ENCODE data around the gene MLLT3.
A peak's percentile ranks its signal among the peaks of the same experiment; 100 is the strongest.

Gene MLLT3

GRCh38 chr9:20624201-20625002, 2.1 kb upstream of the MLLT3 start:
- DNase-seq: peak; percentile 54

DNA sequence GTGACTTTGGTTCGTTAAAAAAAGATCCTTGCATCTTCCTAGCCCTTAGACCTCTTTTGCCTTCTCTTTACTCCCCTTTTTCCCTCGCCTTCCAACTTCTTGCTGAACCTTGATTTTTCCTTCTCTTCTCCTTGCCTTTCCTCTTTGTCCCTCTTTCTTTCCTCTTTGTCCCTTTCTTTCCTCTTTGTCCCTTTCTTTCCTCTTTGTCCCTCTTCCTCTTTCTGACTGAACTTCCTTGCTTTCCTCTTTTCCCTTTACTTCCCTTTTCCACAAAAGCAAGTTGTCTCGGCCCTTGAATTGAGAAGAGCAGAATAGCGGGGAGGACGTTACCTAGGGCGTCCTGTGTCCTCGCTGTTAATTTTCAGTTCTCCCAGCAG, 1.4 kb upstream of the MLLT3 start:
- no peak for DNase-seq

DNA sequence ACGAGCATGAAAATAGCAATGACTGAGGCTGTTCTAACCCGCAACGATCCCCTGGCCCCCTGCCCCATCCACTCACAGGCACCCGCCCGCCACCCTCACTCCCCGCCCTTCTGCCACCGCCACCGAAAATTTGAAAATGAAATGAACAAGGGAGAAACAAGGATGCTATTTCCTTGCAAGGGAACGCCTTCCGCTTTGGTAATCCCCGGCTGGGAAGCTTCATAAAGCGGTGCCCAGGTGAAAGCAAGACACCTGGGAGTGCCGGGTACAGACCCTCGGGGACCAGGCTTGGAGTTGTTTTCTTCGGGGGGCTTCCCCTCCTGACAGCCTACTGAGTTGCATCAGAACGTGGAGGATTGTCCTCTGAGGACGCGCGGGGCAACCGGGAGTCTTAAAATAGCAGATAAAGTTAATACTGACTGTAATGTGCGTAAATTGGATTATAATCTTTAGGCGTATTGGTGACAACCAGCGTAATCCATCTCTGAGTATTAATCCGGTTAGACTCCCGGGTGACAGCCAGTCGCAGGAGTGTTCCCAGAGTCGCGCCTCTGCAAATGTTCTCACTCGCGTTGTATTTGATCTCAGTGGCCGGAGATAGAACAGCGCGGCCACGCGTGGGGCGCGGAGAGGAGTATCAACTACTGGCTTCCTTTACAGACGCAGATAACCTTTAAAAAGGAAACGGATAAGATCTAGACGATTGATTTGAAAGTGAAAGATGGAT, 885 bp upstream of the MLLT3 start:
- no peak for DNase-seq

DNA sequence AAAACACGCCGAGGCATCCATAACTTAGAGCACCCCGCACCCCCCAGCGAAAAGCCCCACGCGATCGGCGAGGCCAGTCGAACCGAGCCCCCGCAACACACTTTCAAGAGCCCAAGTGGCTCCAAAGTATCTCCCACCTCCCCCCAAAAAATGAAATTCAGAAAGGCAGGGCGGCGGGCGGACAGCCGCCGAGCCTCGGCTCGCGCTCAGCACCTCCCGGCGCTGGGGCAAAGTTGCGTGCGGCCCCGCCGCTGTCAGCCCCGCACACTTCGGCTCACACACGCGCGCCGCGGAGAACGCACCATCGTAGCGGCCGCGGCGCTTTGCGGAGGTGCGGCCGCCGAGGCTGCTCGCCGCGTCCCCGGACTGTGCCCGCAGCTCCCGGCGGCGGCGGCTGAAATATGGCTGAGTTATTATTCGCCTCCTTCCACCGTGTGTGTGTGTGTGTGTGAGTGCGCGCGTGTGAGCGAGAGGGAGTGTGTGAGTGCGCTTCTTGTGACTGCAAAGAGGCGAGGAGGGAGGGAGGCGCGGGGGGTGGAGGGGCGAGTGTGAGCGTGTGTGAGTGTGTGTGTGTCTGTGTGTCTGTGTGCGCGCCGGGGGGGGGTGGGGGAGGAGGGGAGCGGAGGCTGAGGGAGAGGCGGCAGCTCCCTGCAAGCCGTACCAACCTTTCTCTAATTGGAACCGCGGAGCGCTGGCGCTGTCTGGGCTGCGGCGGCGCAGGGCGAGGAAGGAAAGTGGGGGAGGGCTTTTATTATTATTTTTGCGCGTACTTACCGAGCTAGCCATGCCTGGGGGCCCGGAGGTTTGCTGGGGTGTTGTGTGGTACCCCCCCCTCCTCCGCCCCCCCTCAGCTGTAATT, 599 bp downstream of the MLLT3 start:
- no peak for DNase-seq

DNA sequence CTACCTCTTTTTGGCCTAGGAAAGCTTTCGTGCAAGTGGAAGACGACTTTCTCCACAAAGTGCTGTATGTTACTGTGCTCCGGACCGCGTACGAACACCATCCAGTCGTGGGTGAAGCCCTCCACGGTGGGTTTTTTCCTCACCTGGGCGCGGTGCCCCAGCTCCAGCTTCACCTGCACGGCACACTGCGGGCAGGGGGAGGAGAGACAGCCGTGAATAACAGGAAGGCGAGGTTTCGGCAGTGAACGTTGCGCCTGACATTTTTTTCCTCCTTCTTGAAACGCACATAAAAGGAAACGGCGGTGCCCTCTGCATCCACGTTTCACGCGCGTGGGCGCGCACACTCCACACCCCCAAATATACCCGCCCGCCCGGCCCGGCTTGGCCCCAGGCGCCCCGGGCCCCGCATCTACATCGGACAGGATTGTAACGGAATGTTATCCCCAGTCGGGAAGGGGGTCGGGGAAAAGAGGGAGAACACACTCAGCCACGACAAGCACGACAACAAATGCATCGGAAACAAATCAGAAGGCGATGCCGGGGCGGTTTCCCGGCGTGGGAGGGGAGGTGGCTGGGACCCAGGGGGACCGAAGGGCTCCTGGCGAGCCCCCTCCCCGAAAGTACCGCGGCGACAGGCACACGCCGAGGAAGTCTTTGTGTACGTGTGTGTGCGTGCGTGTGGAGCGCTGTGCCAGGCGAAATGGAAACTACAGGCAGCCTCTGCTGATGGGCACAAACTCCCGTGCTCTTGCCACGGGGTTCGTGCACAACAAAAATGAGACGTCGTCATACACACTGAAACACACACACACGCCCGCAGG, 1.4 kb downstream of the MLLT3 start:
- DNase-seq: no peak

GRCh38 chr9:20619487-20620200, 2.7 kb downstream of the MLLT3 start:
- DNase-seq: no peak

DNA sequence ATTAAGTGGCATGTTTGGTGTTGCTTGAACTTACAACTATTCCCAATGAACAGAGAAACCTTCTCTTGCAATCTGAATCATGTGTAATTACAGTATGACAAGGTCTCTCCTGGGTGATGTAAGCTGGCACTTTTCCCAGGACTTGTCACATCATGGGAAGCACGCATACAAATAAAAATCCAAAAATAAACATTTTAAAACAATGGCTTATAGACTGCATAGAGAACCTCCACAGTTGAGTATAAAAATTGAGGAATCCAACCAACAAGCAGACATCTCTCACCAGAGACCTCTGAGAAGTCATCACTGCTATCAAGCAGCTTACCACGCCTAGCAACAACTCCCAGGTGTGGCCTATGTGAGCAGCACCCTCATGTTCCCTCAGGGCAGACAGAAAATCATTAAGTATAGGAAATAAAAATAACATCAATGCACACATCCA, 3.9 kb downstream of the MLLT3 start:
- no peak for DNase-seq

GRCh38 chr9:20616808-20617207, 5.5 kb downstream of the MLLT3 start:
- DNase-seq: no peak

DNA sequence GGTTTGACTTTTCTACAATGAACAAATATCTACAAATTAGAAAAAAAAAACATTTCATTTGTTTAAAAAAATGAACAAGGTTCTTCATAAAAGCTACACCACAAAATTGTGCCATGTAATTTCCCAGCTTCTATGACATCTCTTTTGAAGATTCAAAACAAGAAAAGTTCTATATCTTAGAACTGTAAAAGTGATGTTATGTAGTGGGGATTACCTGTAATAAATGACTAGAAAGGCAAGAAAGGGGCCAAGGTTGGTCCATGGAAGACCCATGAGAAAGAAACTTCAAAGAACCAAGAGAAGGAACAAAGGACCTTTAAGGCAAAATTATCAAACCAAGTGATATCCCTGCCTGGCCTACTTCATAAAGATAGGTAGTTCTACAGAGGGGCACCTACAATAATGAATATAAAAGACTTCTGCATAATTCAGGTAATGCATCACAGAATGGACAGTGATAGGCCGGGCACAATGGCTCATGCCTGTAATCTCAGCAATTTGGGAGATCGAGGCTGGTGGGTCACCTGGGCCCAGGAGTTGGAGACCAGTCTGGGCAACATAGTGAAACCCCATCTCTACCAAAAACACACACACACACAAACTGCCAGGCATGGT, 7.6 kb downstream of the MLLT3 start:
- DNase-seq: no peak

DNA sequence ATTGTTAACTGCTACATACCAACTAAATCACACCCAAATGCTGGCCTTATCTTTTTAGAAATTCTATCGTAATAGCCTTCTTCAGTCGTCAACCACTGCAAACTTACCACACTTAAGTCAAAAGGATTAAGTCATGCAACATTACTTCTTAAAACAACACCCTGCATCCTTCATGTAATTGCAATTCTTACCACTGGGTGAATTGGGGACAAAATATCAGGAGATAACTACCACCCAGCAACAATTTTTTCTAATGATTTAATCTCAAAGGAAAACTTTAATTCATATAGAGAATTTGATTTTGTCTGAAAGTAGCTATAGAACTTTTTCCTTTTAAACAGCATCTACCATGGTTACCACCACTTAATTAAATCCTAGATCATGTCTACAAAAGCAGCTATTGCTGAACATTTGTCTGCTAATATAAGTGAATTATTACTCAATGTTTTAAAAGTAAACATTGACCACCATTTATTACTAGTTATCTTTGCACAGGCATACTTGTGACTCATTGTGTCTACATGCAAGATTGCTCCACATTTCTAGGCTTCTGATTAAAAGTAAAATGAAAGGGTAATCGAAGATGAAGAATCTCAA, 10.5 kb downstream of the MLLT3 start:
- no peak for DNase-seq

DNA sequence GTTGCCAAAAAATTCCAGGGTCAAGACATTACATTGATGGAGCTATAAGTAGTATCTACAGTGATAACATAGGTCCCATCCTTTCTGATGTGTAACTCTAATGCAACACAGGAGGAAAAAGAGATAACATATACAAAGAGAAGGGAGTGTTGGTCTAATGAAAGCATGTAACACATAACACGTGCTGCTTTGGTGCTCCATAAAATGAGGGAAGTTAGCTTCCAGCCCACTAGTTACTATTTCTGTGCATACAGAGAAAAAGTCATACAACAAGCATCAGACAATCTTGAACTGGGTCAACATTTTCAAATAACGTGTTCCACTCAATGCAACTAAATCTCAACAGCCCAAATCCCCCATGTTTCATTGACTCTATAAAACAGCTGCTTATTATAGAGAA, 11.7 kb downstream of the MLLT3 start:
- DNase-seq: no peak

DNA sequence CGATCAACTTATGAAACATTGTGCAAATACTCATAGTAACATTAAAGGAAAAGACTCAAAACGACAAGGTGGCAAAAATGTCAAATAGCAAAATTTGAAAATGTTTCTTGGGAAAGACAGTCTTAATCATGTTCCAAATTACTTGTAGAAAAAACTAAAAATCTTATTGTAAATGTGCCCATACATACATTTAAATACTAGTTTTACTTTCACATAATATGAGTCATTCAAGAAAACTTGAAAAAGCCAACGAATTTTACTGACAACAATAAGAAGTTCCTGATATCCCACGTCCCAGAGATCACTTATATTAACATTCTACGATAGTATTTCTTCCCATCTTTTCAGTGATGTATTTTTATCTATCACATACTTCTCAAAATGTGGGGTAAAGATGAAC, 13.7 kb downstream of the MLLT3 start:
- DNase-seq: no peak

- DNase-seq: no peak
Observed at GRCh38 chr9:20606652-20607051, 15.6 kb downstream of the MLLT3 start.

GRCh38 chr9:20604562-20604961, 17.7 kb downstream of the MLLT3 start:
- no peak for DNase-seq

- DNase-seq: no peak
Observed at GRCh38 chr9:20603524-20604268, 18.6 kb downstream of the MLLT3 start.

GRCh38 chr9:20601292-20601691, 21.0 kb downstream of the MLLT3 start:
- DNase-seq: no peak

GRCh38 chr9:20599195-20599594, 23.1 kb downstream of the MLLT3 start:
- no peak for DNase-seq

GRCh38 chr9:20598367-20598766, 23.9 kb downstream of the MLLT3 start:
- no peak for DNase-seq

GRCh38 chr9:20597862-20598261, 24.4 kb downstream of the MLLT3 start:
- DNase-seq: no peak

GRCh38 chr9:20594608-20595007, 27.7 kb downstream of the MLLT3 start:
- no peak for DNase-seq

Measured in NCI-H1436 treated with DMSO at 0.1 percent for 48 hours (cell line).